Keratinocyte (primary cell): ENCODE data around the gene RAMAC.

Experiments
- CTCF ChIP-seq, 3 experiments: IDR thresholded peaks in 1 of 3; conservative IDR thresholded peaks in 1 of 3; optimal IDR thresholded peaks in 1 of 3; 2 replicates in 2 of 3; 3 replicates in 1 of 3; pipeline versions ENCODE3 to v1.5.1; 2011; ENCODE audit warnings: low read length in 3 of 3, mild to moderate bottlenecking in 3 of 3, moderate library complexity in 2 of 3, control low read depth in 1 of 3, inconsistent platforms in 1 of 3; ENCODE audit not compliant: insufficient read depth in 2 of 3; ENCODE audit errors: extremely low read depth in 1 of 3
- EZH2 ChIP-seq: IDR thresholded peaks from one replicate; pipeline ENCODE4 v1.6.1; 2012; ENCODE audit warnings: inconsistent platforms, mild to moderate bottlenecking, low read length, moderate library complexity

DNA sequence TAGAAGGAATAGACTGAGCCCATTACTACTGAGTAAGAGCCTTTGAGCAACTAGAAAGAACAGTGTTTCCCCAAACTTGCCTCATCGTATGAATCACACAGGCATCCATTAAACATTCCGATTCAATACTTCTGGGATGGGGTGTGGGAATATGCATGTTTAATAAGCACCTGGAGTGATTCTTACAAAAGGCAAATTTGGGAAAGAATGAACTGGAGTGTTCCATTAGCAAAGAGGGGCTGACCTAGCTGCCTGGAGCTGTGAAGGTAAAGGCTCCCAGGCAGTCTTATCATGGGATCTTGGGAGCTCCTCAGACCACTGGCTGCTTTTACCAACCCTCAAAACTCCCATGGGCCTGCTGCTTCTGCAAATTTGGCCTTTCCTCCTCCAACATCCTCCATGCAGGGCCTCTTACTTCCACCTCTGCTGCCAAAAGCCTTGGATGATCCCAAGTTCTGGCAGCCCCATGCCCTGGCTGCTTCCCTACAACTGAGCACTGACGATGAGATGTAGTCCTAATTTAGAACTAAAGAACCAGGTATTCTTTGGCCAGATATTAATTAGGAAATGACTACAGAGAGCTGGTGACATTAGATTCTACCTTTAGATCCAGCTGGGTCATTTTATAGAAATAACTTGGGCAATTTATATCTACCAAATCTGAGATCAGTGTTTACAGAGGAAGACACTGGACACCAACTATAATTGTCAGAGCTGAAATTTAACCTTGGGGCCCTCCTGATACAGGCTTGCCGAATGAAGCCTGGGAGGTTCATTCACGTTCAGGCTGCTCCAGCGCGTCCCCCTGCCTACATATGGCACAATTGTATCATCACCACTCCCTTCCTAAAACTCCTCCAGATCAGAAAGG, 22.3 kb upstream of the RAMAC start:
- TF ChIP-seq CTCF (optimal IDR thresholded peaks at IDR 0.05 in 1 of 3, IDR thresholded peaks at IDR 0.05 in 1 of 3, conservative IDR thresholded peaks at IDR 0.05 in 1 of 3; ENCODE audit: extremely low read depth in 1 of 3, insufficient read depth in 2 of 3, low read length in 3 of 3), result no peak
- TF ChIP-seq EZH2, result no peak
